ENCODE data around the gene LEMD2. TPM values are rescaled to one million over a fixed set of nuclear protein-coding genes. Genes with fewer than 3 reads are reported as not detected.

LEMD2 gene
- polyA plus RNA-seq, 4 donors, result 61.7 to 65.0 (median 64.1) TPM

- no peak for DNase-seq (ENCODE audit: low read depth in 4 of 4, low spot score in 3 of 4)
Measured at GRCh38 chr6:33759887-33760629, 28.9 kb downstream of the LEMD2 start.

DNA sequence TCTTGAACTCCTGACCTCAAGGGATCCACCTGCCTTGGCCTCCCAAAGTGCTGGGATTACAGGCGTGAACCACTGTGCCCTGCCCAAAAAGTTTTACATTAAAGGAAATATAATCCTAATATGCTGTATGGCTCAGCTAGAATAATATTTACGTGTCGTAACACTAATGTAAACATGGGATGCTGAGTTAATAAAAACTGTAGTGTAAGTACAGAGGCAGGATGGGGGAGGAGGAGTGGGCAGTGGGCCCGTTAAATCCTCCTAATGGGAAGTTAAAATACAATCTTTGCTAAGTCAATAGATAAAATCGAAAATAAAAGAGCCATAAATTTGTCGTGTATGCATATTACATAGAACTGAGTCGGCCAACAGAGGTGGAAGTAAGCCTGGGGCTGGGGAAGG lies 30.1 kb downstream of the LEMD2 start:
- DNase-seq (ENCODE audit: low read depth in 4 of 4, low spot score in 3 of 4), result no peak

DNA sequence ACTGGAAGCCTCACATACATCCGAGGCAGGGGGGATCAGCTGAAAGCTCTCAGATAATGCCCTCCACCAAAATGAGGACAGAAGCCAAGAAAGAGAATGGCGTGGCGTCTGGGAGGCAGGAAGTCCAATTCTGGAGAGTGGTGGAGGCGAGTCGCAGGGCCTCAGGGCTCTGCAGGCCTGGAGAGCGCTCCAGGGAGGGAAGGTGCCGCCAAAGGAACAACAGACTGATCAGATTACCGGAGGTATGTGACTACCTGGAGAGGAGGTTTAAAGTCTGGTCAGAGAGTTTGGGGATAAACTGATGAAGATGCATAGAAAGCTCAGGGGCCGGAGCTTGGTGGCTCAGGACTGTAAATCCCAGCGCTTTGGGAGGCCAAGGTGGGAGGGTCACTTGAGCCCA lies 31.0 kb downstream of the LEMD2 start:
- DNase-seq (ENCODE audit: low read depth in 4 of 4, low spot score in 3 of 4), result no peak

DNA sequence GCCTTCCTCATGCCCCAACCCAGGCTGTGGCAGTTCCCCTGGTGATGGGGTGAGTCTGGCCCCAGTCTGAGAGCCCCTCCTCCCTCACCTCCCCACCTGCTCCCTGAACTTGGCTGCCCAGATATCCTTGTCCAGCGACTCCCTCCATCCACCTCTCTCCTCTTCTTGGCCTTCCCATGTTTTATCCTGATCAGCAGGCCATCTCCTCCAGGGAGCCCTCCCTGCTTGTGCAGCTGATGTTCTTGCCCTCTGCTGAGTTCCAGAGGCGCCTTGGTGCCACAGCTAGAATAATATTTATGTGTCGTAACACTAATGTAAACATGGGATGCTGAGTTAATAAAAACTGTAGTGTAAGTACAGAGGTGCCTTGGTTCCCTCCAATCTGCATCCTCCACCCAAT lies 31.8 kb downstream of the LEMD2 start:
- DNase-seq (ENCODE audit: low read depth in 4 of 4, low spot score in 3 of 4), result no peak

GRCh38 chr6:33756211-33756954 lies 32.5 kb downstream of the LEMD2 start:
- DNase-seq (ENCODE audit: low read depth in 4 of 4, low spot score in 3 of 4), result no peak

DNA sequence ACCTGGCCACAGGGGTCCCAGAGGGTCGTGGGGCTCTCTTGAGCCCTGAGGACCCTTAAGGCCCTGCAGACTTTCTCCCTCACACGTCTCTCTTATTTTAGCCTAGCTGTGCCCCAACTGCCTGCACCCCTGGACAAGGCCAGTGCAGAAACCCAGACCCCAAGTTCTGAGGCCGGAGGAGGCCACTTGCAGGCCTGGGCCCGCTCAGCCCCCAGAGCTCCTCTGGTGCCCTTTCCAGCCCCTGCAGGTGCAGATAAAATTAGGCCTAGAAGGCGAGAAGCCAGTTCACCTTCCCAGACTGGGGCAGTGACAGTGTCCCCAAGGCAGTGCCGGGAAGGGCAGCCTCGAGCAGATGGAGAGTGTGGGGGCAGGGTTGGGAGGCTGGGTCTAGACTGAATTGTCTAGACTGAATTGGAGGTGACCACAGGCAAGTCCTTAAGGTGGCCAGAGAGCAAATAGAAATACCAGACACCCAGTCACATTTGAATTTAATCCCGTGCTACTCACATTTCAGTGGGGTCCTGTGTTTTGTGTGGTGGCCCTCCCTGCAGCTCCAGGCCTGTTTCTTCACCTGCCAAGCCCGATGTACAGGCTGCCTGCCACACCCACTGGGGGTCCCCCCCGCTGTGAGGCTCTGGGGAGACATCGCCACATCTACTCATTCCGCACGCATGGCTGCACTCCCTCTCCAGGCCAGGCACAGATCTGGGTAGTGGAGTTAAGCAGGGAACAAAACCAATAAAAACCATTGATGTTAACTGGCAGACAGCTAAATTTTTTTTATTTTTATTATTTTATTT lies 33.7 kb downstream of the LEMD2 start:
- DNase-seq (ENCODE audit: low read depth in 4 of 4, low spot score in 3 of 4), result no peak

DNA sequence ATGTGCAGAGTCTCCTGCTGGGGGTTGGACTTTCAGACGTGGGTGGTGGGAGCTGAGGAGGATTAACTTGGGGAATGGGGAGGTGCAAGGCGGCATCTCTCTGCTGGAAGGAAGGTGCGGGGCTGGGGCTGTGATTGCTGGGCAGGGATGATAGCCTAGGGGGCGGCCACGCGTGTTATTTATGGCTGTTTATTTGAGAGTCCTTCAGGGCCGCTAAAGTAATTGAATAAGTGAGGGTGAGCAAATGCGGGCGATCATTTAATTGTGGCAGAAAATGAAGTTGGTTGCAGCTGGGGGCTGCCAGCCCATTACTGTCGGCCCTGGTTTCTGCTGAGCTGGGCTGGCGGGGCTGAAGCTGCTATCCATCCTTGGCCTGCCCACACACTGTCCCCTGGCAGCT lies 34.7 kb downstream of the LEMD2 start:
- DNase-seq (ENCODE audit: low read depth in 4 of 4, low spot score in 3 of 4), result no peak

DNA sequence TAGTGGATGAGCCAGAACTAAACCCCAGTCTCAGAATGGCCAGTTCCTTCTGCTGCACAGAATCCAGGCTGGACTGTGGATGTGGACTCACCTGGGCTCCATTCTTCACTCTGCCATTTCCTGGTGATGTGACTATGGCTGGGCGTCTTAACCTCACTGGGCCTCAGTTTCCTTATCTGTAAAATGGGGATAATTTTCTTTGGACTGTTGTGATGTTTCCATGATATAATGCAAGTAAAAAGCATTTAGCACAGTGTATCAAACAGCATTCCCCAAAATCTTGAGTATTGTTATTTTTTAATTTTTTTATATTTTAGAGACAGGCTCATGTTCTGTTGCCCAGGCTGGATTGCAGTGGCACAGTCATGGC lies 36.3 kb downstream of the LEMD2 start:
- no peak for DNase-seq (ENCODE audit: low read depth in 4 of 4, low spot score in 3 of 4)

GRCh38 chr6:33751771-33752645 lies 36.9 kb downstream of the LEMD2 start:
- DNase-seq (ENCODE audit: low read depth in 4 of 4, low spot score in 3 of 4), result no peak

GRCh38 chr6:33750244-33750991 lies 38.5 kb downstream of the LEMD2 start:
- DNase-seq (ENCODE audit: low read depth in 4 of 4, low spot score in 3 of 4), result no peak

- no peak for DNase-seq (ENCODE audit: low read depth in 4 of 4, low spot score in 3 of 4)
Measured at GRCh38 chr6:33749401-33749800, 39.5 kb downstream of the LEMD2 start.

- DNase-seq (ENCODE audit: low read depth in 4 of 4, low spot score in 3 of 4), result no peak
Measured at GRCh38 chr6:33748841-33749240, 40.1 kb downstream of the LEMD2 start.

DNA sequence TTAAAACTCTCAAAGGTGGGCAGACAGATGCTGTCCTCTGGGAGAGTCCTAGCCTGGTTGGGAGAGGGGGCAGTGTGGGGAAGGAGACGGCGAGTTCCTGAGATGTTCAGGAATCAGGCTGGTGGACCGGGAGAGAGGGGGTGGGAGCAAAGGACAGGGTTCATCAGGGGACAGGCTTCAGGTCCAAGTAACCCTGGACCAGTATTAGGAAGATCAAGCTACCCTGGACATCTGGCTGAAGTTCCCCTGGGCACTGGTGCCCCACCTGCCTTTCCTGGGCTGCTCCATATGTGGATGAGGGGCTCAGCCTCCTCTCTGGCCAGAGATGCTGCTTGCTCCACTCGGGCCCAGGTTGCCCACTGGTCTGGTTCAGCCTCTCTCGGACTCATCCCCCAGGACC lies 41.1 kb downstream of the LEMD2 start:
- DNase-seq (ENCODE audit: low read depth in 4 of 4, low spot score in 3 of 4), result no peak

GRCh38 chr6:33746651-33747100 lies 42.3 kb downstream of the LEMD2 start, which contains the start of gene IP6K3:
IP6K3 (minus strand) TSS chr6:33746905; CDS start chr6:33735476, 11,429 bp downstream.
- DNase-seq (ENCODE audit: low read depth in 4 of 4, low spot score in 3 of 4), result no peak

- no peak for DNase-seq (ENCODE audit: low read depth in 4 of 4, low spot score in 3 of 4)
Measured at GRCh38 chr6:33746036-33746600, 42.8 kb downstream of the LEMD2 start.

GRCh38 chr6:33745548-33745947 lies 43.4 kb downstream of the LEMD2 start:
- DNase-seq (ENCODE audit: low read depth in 4 of 4, low spot score in 3 of 4), result no peak

DNA sequence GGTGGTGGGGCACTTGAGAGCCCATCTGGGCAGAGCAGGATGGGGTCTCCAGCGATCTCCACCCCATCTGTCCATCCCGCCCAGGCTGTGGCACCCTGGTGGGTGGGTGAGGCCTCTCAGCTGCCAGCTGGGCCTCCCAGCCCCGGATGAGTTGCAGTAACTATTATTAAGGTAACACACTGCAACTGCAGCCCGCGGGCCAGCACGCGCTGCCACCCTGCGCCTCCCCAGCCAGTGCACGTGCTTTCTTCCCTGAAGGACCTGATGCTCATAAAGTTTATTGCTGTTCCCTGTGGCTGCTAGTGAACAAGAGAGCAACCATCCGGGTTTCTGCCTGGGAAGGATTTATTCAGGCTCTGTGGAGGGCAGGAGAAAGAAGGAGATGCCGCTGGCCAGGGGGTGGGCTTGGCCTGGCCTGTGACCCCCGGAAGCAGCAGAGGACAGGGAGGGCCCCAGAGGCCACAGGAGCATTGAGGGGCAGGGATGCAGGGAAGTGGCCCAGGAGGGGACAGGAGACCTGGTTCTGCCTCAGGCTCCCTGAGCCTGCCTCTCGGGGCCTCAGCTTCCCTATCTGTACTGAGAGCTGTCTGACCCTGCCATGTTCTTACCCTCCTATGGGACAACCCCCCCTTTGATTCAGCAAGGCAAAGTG lies 43.9 kb downstream of the LEMD2 start:
- DNase-seq (ENCODE audit: low read depth in 4 of 4, low spot score in 3 of 4), result no peak

DNA sequence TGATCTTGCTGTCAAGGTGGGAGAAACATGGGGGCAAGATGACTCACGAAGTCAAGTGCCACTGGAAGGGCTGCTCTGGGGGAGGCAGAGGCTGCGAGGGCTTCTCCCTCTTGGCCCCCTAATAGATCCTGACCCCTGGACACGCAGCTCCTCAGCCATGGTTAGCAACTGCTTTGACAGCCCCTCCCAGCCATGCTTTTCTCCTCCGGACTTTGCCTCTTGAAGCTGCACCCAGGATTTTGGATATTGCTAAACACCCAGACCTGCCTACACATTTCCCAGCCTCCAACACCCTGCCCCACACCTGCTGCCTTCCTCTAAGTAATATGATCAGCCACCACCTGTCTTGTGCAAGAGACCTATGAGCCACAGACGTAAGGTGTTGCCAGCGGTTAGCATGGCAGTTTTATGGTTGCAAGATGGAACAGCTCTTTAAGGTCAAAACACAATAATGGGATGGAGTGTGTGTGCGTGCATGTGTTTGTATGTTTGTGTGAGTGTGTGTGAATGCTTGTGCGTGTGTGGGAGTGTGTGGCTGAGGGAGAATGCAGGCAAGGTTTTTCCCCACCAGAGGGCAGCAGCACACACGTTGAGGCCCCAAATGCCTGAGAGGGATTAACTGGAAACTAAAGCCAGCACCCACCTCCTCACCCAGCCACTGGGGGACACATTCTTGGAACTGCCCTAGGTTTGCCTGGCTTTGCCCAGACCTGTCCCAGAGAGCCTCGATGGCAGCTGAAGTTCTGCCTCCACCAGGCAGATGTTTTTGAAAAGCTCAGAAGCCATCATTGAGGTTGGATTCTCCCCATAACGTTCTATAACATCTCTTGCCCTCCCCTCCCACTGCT lies 44.7 kb downstream of the LEMD2 start:
- DNase-seq (ENCODE audit: low read depth in 4 of 4, low spot score in 3 of 4), result peak; percentile 63 to 77 (median 72)

Measured in right renal pelvis (tissue), 4 donors.